NCI-H2171 treated with DMSO at 0.1 percent for 48 hours (cell line): ENCODE measurements around the gene ACE.

ENCODE experiments used
- DNase-seq: peaks from one replicate; lab custom pipeline; 2025; lab: John Stamatoyannopoulos, UW

The ACE gene

DNA sequence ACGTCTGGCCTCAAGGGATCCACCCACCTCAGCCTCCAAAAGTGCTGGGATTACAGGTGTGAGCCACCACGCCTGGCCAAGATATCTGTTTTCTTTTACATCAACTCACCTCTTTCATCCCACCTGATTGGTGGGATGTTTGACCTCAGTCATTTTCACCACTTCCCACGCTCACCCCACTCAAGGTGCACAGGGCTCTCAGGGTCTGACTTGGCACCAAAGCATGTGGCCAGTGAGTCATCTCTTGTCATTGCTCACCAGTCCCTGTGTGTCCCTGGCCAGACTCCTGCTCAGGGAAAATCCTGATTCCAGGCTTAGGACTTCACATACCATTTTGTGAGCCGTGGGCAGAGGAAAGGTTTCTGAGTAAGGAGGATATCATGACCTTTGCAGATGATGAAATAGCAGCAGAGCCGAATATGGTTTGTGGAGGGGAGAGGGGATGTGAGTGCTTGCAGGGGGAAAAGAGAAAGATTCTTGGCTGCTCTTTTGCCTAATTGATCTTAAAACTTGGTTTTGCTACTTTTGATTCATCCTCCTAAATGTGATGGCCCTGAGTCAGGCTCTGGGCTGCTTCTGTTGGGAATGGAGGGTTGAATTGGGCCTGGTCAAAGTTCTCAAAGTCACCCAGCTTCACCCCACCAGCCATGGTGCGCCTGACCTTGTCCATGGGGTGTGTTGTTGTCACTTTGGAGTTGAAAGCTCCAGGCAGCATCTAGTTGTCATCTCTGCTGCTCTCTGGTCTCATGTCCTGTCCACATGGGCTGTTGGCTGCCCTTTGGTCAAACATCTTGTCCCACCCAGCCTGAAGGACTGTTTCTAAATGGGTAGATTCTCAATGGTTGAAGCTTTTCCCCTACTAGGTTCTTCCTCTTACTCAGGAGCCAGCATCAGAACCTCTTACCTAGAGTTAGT, 40.3 kb downstream of the ACE start:
- DNase-seq, result no peak

DNA sequence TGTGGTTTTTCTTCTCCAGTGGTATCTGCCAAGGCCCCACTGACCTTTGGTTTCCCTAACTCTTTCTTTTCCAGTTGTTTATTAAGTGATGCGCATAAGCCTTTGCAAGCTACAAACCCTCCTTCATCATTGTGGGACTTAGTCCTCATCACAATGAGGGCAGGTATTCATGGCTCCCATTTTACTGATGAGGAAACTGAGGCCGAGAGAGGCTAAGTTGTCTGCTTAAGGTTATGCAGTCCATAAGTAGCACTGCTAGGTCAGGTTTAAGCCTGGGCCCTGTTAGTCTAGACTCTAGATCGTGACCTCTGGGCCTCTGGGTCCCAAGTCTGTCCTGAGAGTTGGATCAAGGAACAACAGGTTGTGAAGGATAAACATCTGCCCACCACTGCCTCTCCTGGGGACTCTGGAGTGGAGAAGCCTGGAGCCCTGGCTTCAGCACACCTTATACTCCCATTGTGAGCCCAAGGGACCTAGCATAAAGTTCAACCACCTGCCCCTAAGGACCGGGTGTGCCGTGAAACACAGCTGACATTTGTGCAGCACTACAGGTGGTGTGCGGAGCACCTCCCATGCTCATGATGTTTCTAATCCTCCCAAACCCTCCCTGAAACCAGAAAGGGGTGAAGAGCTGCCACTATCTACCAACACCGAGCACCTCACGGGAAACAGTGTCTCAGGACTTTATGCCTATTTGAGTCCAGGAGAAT, 41.1 kb downstream of the ACE start:
- peak; percentile 56 for DNase-seq

DNA sequence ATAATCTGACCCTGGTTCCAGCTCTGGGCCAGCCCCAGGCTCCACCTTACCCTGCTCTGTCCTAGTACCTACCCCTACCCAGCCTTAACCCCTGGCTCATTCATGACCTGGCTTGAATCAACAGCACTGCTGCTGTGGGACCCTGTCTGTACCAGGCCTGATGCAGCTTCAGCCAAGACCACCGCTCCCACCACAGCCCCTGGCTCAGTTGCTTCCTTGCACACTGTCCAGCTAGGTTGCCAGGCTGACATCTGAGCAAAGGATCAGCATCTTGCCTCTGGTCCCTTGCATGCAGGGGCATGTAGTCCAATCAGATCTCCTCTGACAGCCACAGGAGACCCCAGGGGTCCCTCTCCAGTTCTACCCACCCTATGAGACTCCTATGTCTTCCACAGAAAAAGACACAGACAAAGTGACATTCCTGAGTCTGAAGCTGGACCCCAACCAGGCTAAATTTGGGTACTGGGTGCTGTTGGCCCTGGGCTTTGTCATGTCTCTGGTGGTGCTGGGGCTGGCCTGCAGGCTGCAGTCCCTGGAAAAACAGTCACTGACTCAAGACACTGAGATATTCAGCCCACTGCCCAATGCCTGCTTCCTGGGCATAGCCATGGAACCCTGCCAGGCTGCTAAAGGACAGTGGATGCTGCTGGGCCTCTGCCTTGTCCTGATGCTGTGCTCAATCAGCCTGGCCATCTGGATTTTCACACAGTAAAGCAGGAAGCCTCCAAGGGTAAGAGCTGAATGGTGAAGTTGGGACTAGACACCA, 42.4 kb downstream of the ACE start:
- DNase-seq, result no peak

DNA sequence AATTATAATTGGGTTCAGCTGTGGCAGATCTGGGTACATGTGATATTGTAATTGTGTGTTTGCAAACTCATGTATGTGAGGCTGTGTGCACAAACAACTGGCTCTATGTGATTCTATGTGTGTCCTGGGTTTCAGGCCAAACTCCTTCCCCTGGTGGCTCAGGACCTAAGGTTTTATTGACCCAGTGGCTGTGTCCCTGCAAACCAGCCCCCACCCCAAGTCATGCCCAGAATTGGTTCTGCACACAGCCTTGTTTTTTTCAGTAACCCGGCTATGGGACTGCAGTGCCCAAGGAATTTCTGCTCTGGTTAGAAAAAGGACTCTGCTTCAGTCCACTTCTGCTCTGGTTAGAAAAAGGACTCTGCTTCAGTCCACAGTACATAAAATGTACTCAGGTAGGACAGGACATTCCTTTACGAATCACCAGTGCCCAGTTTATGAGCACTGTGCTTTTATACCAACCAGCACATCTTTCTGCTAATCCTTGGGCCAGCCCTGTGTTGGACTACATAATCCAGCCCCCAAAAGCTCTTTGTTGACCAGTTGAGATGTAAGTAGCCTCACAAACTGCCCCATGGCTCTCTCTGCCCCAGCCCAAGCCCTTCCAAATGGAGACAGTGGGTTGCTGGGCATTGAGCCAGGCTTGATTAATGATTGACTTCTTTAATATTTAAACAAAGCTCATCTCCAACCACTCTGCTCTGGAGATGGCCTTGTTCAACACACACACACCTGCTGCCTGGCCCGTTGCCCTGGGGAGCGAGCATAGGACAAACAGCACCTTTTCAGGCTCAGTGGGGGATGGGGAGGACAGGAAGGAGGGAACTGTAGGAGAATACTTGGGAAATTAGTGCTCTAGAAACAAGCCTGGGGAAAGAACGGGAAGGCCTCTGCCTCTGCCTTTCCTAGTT, 43.4 kb downstream of the ACE start:
- peak; percentile 77 for DNase-seq

DNA sequence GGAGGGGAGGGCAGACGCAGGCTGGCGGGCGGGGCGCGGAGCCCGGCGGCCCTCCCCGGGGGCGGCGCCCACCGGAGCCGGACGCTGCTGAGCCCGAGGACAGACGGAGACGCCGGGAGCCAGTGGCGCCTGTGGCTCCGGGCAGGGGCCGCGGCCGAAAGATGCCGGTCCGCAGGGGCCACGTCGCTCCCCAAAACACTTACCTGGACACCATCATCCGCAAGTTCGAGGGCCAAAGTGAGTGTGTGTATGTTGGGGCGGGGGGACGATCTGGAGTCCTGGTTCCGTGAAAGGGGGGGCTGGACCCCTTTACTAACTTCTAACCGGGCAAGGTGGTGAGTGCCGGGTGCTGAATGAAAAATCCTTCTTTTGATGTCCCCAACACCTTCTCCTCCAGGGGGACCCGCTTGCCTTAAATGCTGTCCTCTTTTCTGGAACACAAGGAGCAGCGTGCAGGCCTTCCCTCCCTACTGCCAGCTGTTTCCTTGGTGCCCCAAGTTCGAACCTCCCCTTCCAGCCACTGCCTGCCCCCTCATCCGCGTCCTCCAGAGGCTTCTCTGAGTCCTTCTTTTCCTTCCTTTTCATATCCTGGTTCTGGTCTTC, 46.5 kb downstream of the ACE start, which contains the start of gene KCNH6:
Gene KCNH6, plus strand, starts transcription at position 106 of the 603 bp plus-strand sequence. Its CDS starts 56 bp downstream, at position 162.
- DNase-seq, result peak; percentile 33

DNA sequence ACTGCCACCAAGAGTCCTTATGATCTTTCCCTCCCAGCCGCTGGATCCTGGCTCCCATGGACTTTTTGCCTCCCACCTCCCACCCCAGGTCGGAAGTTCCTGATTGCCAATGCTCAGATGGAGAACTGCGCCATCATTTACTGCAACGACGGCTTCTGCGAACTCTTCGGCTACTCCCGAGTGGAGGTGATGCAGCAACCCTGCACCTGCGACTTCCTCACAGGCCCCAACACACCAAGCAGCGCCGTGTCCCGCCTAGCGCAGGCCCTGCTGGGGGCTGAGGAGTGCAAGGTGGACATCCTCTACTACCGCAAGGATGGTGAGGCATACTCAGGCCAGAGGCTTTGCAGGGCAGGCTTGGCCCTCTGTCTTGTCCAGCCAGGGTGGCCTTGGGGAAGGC, 47.2 kb downstream of the ACE start:
- no peak for DNase-seq

DNA sequence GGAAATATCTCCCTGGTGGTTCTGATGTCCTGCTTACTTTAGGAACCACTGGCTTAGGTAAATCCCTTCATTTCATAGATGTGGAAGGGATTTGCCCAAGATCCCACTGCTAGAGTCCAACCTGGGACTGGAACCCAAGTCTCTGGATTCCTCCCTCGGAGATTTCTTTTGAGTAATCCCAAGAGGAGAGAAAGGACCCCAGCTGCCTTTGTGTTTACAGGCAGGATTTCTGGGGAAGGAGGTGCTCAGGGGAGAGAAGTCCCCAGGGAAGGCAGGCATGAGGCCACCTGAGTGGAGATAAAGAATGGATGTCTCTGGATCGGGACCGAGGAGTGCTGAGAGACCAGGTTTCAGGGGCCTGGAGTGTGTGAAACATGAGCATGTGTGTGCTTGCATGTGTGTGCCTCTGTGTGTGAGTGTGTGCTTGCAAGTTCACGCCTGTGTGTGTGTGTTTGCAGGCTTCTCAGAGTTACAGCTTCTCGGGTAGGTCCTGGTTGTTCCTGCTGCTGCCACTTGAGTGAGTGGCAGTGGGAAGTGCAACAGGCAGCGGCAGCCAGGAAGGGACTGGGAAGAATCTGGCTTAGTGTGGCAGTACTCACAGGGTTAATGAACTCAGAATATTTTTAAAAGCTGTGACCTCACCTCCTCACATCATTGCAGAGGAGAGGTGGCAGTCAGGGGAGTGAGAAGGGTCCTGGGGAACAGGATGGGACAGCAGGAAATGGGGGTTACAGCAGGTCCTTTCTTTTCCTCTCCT, 48.5 kb downstream of the ACE start:
- DNase-seq, result peak; percentile 80

DNA sequence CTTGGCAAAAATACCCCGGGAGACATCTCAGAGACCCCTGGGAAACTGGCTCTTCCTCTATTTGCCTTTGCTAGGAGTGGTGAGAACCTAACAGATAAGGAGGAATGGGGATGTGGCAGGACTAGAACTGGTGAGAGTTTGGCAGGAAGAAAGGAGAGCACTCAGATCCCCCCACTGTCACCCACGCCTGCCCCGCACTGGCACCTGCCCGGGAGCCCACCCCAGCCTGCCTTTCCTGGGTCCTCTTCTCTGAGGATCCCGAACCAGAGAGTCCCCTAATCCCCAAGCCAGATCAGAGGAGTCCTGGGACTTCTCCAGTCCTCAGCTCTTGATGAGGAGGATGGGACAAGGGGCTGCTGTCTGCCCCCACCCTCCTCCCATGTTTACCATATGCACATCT, 50.0 kb downstream of the ACE start:
- no peak for DNase-seq

DNA sequence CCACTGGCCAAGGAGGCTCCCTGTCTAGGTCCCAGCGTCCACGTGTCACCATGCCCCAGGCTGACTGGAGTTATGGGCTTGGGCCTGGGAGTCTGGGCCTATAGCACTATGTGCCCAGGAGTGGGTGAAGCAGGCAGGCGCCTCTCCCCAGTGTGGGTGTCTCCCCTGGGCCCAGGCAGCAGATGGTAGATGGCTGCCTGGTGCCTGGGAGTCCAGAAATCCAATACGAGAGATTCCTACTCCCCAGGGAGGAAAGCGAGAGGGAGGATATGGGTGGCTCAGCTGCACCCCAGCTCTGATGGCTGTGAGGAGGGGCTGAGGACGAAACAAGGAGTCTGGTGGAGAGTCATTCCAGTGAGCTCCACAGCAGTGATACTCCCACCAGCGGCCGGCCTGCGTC, 51.3 kb downstream of the ACE start:
- peak; percentile 94 for DNase-seq

DNA sequence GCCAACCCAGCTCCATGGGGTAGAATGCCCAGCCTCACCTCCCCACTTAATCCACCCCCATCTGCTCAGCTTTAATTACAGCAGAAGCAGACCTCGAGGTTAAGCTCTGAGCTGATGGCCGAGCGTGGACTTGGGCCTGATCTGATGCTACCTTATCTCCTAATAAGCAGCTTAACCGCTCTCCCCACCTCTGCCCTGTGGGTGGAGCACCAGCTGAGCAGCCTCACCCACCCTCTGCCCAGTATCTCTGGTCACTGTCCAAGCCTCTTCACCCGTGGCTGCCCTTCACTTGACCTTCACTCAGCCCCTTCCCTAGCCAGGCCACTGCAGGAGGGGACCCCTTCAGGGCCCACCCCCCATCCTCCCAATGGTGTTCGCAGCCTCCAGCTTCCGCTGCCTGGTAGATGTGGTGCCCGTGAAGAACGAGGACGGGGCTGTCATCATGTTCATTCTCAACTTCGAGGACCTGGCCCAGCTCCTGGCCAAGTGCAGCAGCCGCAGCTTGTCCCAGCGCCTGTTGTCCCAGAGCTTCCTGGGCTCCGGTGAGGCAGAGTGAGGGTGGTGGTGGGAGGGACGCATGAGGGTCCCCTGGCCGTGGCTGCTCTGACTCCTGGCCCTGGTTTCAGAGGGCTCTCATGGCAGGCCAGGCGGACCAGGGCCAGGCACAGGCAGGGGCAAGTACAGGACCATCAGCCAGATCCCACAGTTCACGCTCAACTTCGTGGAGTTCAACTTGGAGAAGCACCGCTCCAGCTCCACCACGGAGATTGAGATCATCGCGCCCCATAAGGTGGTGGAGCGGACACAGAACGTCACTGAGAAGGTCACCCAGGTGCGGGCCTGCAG, 53.1 kb downstream of the ACE start:
- DNase-seq, result no peak

DNA sequence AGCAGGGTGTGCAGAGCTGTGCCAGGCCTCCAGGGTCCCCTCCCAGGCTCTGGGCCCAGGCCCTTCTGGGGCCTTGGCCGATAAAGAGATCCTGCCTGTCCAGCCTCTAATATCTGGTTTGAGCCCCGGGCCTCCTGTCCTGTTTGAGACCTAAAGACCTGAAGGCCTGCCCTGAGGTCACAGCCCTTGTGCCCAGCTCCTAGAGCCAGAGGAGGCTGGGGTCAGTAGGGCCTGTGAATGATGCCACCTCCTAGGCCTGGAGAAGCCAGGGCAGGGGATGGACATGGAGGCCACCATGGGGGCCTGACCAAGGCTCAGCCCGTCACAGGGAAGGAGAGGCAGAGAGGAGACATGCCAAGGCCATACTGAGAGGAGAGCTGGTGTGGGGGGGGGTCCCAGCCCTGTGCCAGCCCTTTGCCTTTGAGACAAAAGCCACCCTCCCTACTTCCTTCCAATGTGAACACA, 53.7 kb downstream of the ACE start:
- DNase-seq, result no peak

DNA sequence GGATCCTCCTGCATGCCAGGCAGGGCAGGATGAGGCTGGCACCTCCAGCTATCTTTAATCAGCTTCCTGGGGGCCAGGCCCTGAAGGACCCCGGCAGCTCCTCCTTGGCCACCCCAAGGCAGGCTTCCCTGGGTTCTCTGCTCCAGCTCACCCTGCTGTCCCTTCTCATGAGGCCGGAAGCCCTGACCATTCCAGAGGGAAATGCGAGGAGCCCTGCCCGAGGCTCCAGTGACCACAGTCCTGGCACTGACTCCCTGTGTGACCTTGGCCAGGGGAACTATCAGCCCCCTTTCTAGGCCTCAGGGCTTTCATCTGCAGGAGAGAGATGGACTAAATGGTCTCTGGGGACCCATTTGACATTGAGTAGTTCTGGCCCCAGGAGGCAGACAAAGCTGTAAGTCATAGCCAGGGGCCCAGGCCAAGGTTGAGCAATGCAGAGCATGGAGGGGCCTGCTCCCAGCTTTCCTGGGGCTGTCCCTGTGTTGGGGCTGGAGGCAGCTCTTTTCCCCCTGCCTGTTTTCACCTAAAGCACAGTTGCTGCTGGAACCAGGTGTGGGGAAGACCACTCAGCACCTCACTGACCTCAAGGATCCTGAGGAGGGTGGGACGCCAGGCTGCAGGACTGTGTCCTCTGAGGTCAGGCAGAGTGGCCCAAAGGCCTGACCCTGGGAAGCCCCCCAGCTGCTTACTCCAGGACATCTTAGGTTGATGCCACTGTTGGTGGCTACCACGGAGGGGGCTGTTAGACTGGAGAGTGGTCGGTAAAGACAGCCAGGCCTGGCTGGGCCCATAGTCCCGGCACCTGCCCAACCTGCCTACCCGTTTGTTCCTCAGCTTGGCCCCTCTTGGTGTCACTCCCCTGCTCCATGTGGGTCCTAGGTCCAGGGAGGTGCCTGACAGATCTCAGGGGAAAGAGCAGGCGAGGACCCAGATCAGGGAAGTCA, 54.4 kb downstream of the ACE start:
- no peak for DNase-seq

DNA sequence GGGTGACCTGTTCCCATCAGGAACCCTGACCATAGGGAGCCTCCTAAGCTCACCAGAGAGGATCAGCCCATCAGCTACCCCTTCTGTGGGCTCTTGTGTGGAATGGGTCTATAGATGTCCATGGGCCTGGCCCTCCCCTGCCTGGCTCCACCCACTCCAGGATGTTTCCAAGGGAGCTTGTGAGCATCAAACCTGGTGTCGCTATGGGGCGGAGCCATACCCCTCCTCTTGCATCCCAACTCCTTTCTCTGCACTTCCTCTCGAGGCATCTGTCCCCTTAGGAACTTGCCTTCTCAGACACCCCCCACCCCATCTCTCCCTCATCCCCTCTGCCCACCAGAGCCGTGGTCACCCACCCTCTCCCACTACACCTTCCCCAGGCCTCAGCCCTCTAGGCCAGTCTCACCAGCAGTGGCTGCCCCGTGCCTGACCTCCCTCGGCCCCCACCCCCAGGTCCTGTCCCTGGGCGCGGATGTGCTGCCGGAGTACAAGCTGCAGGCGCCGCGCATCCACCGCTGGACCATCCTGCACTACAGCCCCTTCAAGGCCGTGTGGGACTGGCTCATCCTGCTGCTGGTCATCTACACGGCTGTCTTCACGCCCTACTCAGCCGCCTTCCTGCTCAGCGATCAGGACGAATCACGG, 56.7 kb downstream of the ACE start:
- DNase-seq, result no peak

DNA sequence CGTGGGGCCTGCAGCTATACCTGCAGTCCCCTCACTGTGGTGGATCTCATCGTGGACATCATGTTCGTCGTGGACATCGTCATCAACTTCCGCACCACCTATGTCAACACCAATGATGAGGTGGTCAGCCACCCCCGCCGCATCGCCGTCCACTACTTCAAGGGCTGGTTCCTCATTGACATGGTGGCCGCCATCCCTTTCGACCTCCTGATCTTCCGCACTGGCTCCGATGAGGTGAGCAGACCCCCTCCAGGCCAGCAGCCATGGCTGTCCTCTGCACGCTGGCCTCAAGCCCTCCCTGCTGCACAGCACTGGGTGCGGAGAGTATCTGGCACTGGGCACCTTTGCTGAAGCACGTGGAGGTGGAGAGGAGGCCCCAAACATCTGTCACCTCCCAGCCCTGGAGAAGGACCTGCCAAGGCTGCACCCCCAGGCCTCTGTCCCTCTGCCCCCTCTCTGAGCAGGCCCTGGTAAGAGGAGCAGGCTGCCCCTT, 57.3 kb downstream of the ACE start:
- DNase-seq, result no peak

DNA sequence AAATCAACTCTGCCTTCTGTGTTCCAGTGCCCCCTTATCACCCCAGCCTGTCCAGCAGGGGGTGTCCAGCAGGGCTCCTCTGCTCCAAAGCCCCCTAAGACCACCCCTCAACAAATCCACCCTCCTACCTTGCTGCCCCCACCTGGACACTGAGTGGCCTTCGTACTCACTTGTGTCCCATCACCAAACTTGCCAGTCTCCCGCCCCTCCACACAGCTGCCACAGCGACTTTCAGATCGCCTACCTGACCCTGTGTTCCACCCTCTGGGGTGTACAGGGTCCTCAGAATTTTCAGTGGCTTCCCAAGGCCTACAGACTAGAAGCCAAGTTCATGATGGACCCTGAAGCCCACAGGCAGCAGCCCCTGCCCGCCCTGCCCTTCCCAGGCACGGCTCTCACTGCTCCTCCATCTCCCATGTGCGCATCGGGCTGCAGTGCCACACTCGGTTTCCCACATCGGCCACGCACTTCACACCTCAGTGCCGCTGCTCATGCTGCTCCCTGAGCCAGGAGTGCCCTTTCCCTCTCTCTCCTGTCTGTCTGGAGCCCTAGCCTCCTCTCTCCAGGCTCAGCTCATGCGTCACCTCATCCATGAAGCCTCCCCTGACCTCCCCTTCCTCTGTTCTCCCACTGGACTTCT, 58.1 kb downstream of the ACE start:
- DNase-seq, result no peak

DNA sequence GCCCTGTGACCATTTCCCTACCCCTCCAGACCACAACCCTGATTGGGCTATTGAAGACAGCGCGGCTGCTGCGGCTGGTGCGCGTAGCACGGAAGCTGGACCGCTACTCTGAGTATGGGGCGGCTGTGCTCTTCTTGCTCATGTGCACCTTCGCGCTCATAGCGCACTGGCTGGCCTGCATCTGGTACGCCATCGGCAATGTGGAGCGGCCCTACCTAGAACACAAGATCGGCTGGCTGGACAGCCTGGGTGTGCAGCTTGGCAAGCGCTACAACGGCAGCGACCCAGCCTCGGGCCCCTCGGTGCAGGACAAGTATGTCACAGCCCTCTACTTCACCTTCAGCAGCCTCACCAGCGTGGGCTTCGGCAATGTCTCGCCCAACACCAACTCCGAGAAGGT, 58.8 kb downstream of the ACE start:
- DNase-seq, result no peak

DNA sequence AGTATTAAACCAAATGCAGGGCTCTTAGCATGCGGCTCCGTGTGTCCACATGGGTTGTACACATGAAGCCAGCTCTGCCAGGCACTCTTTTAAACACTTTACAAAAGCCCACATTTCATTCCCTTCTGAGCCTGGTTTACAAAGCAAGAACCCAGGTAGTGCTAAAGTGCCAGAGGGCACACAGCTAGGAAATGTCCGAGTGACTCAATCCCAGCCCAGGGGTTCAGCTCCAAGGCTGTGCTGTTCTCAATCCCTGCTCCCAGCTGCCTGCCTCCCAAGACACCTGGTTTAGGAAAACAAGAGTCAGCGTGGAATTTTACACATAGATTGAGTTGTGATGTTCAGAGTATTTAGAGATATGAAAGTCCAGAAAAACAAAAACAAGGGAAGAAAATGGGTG, 60.1 kb downstream of the ACE start:
- DNase-seq, result no peak
